ENCODE data around the gene ITGB1BP2.
"Not testable (repeated sequence)": the region's sequence is repeated elsewhere in the genome, so short reads cannot be mapped to it uniquely, and the experiment has no call there.

The ITGB1BP2 gene

GRCh38 chrX:71302461-71303213 is 1.1 kb downstream of the ITGB1BP2 start:
- DNase-seq (ENCODE audit: low spot score): no peak

GRCh38 chrX:71304561-71304960 is 3.0 kb downstream of the ITGB1BP2 start:
- DNase-seq (ENCODE audit: low spot score): no peak

GRCh38 chrX:71315917-71316316 is 14.4 kb downstream of the ITGB1BP2 start:
- no peak for DNase-seq (ENCODE audit: low spot score)

- DNase-seq (ENCODE audit: low spot score): not testable (repeated sequence)
Observed at GRCh38 chrX:71316959-71317358, 15.4 kb downstream of the ITGB1BP2 start.

GRCh38 chrX:71320126-71320525 is 18.6 kb downstream of the ITGB1BP2 start:
- no peak for DNase-seq (ENCODE audit: low spot score)

GRCh38 chrX:71321731-71322130 is 20.2 kb downstream of the ITGB1BP2 start:
- no peak for DNase-seq (ENCODE audit: low spot score)

- DNase-seq (ENCODE audit: low spot score): not testable (repeated sequence)
Observed at GRCh38 chrX:71324452-71324851, 22.9 kb downstream of the ITGB1BP2 start.

- DNase-seq (ENCODE audit: low spot score): no peak
Observed at GRCh38 chrX:71326394-71326793, 24.8 kb downstream of the ITGB1BP2 start.

- not testable (repeated sequence) for DNase-seq (ENCODE audit: low spot score)
Observed at GRCh38 chrX:71349151-71349665, 47.7 kb downstream of the ITGB1BP2 start.

- not testable (repeated sequence) for DNase-seq (ENCODE audit: low spot score)
Observed at GRCh38 chrX:71349867-71350266, 48.3 kb downstream of the ITGB1BP2 start.

GRCh38 chrX:71352439-71352838 is 50.9 kb downstream of the ITGB1BP2 start:
- not testable (repeated sequence) for DNase-seq (ENCODE audit: low spot score)

All from CD4-positive, alpha-beta T cell treated with Interleukin-2 at 100 ng/mL for 4 hours (primary cell).